ENCODE measurements around the gene UBE2G2.

- no peak for TF ChIP-seq CTCF (IDR thresholded peaks at IDR 0.05)
- TF ChIP-seq EP300 (IDR thresholded peaks at IDR 0.05): no peak
- TF ChIP-seq POLR2AphosphoS5 (IDR thresholded peaks at IDR 0.05): no peak
- no peak for TF ChIP-seq POLR2A (IDR thresholded peaks at IDR 0.05)
Measured at GRCh38 chr21:44735821-44736220, 65.8 kb downstream of the UBE2G2 start.

Measured in upper lobe of left lung (tissue), 4 donors.